GM18519 (cell line): ENCODE results near the gene PRR36.

ENCODE experiments used
- ATAC-seq: cut with Tn5 transposase; IDR thresholded peaks from one replicate; pipeline ENCODE4 v1.9.1; 2021; ENCODE audit warnings: mild to moderate bottlenecking, moderate library complexity; ENCODE audit not compliant: unreplicated experiment, low FRiP score

The PRR36 gene

DNA sequence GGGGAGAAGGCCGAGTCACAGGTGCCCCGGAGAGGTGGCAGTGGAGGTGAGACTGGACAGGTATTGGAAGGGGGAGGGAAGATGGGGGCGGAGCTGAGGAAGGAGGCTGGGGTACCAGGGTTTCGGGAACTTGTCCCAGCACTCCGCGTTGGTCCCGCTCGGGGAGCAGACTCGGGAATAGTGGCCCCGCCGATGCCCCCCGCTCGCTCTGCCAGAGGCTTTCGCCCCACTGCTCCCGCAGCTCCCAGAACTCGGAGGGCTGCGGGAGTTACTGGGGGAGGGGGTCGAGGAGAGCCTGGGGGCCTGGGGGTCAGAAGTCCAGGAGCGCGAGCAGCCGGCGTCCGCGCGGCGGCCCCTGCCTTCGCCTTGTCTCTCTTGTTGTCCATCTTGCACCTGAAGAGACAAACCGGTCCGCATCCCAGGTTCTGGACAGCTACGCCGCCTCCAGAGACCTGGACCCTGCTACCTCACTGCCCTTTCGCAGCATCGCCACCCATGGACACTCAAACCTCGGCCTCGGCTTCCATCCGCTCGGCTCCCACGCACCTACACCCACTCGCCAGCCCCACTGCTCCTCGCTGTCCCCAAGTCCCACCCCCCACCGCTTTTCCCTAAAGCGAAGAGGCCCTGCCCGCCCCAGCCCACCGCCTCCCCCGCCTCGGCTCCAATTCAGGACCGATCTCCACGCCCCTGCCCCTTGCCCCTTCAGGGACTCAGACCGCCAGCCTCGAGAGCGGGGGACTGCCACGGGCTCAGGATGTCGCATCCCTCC lies 700 bp downstream of the PRR36 start:
- ATAC-seq, result no peak

DNA sequence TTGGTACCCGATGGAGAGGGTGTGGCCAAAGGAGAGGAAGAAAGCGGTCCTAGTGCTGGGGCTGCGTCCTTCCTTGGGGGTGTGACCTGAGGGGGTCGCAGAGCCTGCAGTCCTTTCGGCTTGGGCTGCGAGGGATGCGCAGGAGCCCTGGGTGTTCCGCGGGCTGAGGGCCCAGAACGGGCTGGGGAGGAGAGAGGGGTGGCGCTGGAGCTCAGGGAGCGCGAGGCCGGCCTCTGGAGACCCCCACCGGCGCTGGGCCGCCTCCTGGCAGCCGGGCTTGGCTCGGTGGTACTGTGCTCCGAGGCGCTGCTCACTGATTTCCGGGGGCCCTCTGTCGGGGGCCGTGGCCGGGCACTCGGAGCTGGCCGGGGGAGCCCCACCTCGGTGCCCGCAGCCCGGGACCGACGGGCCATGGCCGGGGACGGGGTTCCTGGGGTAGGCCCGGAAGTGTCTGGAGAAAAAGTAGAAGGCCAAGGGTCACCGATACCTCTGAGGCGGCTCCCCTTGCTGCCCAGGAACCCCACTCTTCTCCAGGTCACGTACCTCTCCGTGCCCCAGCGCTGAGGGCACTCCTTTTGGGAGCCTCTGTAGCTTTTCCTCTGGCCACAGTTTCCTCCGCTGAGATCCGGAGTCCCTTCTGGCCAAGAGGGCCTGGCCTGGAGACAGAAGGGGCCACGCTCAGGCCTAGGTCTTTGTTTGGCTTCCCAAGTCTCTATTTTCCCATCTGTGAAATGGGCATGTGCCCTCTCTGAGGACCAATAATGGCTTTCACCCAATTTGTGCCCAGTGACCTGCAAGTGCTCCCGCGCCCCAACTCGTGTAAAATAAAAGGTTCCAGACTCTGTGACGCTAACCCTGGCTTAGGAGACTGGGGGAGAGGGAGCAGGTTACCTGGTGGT lies 1.6 kb downstream of the PRR36 start:
- no peak for ATAC-seq

DNA sequence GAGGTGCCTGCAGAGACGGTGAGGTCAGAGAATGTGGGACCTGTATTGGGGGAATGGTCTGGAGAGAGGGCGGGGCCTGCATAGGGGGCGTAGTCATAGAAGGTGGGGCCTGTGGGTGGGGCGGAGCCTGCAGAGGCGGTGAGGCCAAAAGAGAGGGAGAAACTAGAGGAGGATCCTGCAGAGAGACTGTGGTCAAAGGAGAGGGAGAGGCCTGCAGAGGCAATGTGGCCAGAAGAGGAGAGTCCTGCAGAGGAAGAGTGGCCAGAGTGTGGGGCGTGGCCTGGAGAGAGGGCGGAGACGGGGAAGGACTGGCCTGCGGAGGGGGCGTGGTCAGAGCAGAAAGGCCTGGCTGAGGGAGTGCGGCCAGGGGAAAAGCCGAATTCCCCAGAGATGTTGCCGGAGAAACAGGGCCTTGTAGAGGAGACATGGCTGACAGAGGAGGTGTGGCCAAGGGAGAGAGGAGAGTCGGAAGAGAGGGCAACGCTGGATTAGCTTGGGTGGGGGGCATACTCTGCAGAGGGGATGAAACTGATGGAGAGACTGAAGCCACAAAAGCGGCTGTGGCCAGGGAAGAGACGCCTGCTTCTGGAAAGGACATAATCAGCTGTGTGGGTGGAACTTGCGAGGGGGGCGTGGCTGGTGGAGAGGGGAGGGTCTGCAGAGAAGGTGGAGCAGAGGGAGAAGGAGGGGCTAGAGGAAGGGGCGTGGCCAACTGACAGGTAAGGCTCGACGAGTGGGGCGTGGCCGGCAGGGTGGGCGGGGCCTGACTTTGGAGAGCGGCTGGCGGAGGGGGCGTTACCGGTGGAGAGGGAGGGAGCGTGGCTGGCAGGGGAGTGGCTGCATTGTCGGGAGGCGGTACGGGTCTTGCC lies 2.5 kb downstream of the PRR36 start:
- ATAC-seq, result no peak

DNA sequence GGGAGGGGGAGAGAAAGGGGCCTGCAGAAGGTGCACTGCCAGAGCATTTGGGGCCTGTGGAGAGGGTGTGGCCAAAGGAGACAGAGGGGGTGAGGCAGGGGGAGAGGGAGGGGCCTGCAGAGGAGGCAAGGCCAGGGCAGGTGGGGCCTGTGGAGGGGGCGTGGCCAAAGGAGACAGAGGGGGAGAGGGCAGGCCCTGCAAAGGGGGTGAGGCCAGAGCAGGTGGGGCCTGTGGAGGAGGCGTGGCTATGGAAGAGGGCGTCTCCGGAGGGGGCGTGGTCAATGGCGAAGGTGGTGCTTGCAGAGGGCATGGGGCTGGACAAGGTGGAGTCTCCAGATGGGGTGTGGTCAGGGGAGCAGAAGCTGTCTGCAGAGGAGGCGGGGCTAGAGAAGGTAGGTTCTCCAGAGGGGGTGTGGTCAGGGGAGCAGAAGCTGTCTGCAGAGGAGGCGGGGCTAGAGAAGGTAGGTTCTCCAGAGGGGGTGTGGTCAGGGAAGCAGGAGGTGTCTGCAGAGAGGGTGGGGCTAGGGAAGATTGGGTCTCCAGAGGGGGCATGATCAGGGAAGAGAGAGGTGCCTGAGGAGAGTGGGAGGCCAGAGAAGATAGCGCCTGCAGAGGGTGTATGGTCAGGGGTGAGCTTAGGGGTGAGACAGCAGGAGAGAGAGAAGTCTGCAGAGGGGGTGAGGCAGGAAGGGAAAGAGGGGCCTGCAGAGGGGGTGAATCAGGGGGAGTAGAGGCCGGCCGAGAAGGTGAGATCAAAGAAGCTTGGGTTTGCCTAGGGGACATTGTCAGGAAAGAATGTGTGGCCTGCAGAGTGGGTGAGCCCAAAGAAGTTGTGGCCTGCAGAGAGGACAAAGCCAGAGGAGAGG lies 3.4 kb downstream of the PRR36 start:
- ATAC-seq, result no peak

DNA sequence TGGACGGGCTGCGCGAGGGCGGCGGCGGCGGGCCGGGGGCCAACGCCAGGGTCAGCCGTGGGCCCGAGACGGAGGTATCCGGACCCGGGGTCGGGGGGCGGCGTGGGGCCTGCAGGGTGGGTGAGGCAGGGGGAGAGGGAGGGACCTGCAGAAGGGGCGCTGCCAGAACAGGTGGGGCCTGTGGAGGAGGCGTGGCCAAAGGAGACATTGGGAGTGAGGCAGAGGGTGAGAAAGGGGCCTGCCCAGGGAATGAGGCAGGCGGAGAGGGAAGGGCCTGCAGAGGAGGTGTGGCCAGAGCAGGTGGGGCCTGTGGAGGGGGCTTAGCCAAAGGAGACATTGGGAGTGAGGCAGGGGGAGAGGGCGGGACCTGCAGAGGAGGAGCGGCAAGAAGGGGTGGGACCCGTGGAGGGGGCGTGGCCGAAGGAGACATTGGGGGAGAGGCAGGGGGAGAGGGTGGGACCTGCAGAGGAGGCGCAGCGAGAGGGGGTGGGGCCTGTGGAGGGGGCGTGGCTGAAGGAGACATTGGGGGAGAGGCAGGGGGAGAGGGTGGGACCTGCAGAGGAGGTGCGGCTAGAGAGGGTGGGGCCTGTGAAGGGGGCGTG lies 4.2 kb downstream of the PRR36 start:
- ATAC-seq, result no peak

DNA sequence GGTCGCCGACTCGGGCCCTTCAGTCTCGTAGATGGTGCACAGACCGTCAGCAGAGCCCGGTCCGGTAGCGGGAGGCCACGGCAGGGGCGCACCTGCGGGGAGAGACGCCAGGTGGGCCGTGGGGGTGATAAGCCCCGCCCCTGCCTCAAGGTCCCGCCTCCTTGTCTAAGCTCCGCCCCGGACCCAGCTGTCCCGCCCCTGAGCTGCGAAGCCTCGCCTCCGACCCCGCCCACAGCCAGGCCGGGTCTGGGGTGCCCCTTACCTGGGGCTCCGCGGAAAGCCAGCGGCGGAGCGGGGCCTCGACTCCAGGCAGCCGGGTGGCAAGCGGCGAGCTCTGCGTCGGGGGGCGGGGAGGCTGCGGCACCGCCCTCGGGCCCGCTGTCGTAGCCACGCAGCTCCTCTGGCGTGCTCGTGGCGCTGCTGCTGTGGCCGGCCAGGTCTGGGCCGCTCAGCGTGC lies 4.7 kb downstream of the PRR36 start:
- peak; percentile 21 for ATAC-seq

DNA sequence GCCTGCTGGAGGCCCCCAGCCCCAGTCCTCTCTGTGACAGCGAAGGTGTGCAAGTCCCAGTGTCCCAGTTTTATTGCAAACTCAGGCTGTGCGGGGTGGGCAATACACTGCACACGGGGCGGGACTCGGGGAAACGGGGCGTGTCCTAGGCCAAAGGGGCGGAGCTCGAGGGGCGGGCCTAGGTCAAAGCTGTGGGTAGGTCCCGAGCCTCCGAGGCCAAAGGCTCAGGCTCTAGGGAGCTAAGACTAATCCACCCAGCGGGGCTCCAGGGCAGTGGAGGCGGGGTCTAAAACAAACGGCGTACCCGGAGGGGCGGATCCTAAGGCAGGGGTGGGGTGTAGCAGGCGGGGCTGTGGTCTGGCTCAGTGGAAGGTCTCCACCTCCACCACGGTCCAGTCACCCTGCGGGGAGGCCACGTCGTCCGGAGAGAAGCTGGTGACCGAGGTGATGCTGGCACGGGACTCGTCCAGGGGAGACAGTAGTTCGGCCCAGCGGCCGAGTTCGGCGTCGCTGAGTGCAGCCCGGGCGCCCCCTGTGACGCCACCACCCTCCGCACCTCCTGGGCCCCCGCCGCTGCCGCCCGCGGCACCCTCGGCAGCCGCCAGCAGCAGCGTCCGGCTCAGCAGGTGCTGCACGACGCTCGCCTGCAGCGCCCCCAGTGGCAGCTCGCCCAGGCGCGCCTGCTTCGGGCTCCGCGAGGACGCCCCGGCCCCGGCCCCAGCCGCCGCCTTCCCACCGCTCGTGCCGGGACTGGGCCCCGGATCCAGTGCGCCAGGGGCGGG lies 5.3 kb downstream of the PRR36 start:
- peak; percentile 40 for ATAC-seq

DNA sequence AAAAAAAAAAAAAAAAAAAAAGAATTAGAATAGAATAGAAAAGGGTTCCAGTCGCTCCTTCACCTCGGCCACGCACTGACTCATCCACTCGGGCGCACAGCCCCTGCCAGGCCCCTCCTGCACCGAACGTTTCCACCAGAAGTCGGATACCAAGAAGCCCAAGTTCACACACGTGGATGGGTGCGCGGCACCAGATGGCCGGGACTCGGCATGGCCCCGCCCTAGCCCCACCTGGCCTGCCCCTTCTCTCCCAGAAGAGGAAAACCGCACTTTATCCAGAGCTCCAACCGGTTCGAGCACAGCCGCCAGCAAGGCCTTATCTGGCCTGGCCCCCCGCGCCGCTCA lies 5.9 kb downstream of the PRR36 start:
- no peak for ATAC-seq

DNA sequence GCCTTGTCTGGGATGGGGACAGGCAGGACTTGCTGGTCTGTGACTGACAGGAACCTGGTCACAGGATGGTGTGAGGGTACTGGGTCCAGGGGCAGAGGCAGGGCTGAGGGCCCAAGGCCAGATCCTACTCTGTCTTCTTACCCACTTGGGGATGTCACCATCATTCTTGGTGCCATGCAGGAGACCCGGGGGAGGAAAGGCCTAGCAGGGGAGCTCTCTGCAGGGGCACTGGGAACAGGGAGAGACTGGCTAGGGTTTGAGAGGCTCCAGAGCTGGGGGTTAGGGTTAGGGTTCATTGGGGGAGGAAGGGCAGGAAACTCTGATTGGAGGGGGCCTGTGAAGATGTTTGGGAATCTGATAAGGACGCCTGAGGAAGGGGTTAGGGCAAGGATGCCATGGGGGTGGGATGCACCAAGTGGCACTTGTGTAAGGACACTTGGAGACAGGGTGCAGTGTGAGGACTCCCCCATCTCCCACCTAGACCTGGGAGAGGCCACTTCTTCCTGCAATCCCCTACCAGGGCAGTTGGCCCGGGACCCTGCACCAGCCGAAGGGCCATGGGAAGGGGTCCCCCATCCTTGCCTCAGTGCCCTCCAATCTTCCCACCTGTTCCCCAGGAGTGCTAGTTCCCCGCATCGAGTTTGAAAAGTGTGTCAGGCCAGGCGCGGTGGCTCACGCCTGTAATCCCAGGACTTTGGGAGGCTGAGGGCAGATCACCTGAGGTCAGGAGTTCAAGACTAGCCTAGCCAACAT lies 6.9 kb downstream of the PRR36 start:
- ATAC-seq, result no peak

DNA sequence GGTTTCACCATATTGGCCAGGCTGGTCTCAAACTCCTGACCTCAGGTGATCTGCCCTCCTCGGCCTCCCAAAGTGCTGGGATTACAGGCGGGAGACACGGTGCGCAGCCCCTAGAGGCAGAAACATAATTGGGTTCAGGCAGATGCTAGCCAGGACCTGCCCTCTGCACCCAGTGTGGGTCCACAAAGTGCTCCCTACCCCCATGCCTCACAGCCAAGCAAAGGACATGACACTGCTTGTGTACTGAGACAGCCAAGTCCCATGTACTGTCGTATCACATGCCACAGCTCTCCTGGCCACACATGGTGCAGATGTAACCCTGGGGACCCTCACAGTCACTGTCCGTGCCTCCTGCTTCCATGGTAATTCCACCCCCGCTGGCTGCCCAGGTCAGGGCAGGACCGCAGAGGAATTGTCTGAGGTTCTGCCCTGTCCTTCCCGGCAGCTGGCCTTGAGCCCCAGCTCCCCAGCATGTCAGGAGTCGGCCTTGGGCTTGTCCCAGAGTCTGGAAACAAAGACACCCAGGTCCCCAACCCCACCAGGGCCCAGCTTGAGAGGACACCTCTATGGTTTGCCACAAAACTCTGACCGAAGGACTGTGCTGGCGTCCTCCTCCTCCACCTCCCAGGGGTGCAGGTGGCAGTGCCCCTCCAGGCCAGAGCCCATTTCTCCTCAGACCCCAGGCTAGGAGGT lies 7.6 kb downstream of the PRR36 start:
- ATAC-seq, result no peak

DNA sequence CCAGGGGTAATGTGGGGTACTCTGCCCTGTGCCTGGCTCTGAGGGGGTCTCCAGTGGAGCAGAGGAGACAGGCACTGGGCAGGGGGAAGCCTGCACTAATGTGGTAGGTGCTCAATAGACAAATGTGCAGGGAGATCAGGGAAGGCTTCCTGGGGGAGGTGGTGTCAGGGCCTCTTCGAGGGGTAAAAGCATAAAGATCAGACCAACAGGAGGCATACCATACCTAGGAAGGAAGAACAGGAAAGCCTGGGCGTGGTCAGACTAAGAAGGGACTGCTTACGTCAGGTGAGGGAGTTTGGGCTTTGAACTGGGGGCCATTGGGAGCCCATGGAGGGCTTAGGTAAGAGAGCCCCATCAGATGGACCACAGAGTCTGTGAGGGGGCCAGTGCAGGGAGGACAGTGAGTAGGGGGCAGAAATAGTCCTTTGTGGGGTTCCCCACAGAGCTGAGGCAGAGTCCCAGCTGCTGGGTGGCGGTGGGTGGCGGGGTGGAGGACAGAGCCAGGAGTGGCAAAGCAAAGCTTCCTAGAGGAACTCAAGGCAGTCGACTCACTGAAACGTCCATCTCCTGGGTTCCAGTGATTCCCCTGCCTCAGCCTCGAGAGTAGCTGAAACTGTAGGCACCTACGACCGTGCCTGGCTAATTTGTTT lies 8.8 kb downstream of the PRR36 start:
- ATAC-seq, result no peak

DNA sequence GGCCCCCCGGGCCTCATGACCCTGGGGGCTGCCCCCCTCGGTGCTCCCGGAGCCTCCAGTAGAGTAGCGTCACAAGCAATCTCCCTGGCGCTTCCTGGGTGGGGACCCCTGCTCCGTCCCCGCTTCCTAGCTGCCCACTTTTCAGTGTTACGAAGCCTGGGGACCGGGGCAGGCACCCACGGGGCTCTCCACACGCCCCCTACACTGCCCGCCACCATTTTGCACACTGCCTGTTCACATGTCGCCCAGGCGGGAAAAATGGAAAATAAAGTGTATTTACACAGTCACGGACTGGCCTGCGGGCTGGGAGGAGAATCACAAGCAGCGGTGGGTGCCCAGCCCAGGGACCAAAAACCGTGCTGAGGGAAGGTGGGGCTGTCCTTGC lies 9.5 kb downstream of the PRR36 start:
- ATAC-seq, result no peak

DNA sequence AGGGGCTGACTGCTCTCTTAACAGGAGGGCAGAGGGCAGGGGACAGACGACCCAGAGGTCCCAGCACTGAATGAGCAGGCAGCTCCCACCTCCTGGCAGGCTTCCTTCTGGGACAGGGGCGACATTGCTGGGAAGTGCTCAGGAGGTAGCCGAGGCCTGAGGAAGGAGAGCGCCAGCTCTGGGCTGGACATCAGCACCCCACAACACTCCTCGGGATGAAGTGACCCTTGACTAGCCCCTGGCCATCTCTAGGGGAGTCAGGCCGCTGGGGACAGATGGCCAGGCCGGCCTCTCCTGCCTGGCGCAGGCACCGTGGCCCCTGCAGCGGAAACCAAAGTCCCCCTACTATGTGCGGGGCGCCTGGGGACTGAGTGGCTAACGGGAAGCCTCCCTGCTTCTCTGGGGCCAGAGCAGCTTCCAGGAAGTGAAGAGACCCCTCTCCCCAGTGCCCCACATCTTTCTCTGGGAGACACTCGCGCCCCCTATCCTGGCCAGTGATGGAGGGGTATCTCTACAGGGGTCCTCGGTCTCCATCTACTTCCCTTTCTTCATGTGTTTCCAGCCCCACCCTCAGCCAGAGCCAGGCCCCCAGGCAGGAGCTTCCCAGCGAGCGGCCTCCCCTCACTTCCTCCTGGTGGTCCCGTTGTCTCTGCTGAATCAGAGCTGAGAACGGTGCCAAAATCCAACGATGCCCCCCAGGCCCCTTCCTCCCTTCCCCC lies 10.1 kb downstream of the PRR36 start:
- ATAC-seq, result no peak

DNA sequence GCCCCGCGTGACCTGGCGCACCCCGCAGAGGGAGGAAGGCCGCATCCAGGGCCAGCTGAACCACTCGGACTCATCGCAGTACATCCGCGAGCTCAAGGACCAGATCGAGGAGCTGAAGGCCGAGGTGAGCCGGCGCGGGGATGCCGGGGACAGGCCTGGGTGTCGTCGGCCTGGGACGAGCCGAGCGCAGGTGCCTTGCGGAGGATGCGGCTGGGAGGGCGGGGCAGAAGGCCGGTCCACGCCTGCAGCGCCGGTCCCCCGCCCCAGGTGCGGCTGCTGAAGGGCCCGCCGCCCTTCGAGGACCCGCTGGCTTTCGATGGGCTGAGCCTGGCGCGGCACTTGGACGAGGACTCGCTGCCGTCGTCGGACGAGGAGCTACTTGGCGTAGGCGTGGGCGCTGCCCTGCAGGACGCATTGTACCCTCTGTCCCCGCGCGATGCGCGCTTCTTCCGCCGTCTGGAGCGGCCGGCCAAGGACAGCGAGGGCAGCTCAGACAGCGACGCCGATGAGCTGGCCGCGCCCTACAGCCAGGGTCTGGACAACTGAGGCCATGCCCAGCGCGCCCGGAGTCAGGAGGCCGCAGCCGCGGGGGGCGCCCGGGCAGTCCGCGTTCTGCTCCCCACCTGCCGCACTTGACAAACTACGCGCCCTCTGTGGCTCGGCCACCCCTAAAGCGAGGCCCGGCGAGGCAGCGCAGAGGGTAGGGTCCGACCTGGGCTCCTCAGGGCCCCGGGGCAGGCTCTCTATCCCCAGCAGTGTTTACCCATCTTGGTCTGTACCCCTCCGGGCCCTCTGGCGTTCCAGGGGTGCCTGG lies 10.8 kb downstream of the PRR36 start:
- ATAC-seq, result no peak

DNA sequence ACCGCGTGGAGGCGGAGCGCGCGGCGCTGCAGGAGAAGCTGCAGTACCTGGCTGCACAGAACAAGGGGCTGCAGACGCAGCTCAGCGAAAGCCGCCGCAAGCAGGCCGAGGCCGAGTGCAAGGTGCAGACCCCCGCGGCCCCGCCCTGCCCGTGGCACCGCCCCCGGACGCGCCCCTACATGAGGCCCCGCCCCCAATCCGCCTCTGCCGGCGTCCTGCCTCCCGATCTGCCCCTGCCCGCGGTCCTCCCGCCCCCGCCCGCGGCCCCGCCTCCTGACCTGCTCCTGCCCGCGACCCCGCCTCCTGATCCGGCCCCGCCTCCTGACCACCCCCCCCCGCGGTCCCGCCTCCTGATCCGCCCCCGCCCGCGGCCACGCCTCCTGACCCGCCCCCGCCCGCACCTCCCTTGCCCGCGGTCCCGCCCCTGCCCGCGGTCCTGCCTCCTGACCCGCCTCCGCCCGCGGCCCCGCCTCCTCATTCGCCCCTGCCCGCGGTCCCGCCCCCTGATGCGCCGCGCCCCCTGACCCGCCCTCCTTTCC lies 11.7 kb downstream of the PRR36 start:
- ATAC-seq, result no peak
